Sigmoid colon (tissue), 4 donors: ENCODE results near the gene ERFE.

Source experiments
- EP300 ChIP-seq, 4 donors: sonication (generic); formaldehyde crosslinking; IDR thresholded peaks; one replicate each; pipeline ENCODE4 v1.6.1; 2017; ENCODE audit warnings: antibody characterized with exemption in 4 of 4
- POLR2A ChIP-seq, 2 donors: fragments of 450-650 bp; IDR thresholded peaks; one replicate each; pipeline ENCODE4 v1.6.1; 2016; ENCODE audit warnings: antibody characterized with exemption in 2 of 2, mild to moderate bottlenecking in 2 of 2, moderate library complexity in 2 of 2
- POLR2AphosphoS5 ChIP-seq, 4 donors: sonication (generic); formaldehyde crosslinking; IDR thresholded peaks; one replicate each; pipeline ENCODE4 v1.6.1; 2017; ENCODE audit warnings: antibody characterized with exemption in 4 of 4
- TF ChIP-seq, protein P1 (sequence below), 4 experiments: fragments of 450-650 bp in 3 of 4; fragments of 200-600 bp in 1 of 4; IDR thresholded peaks; one replicate each; pipeline ENCODE4 v1.5.1; 2016 to 2019; ENCODE audit warnings: antibody characterized with exemption in 4 of 4, mild to moderate bottlenecking in 3 of 4, moderate library complexity in 2 of 4

DNA sequence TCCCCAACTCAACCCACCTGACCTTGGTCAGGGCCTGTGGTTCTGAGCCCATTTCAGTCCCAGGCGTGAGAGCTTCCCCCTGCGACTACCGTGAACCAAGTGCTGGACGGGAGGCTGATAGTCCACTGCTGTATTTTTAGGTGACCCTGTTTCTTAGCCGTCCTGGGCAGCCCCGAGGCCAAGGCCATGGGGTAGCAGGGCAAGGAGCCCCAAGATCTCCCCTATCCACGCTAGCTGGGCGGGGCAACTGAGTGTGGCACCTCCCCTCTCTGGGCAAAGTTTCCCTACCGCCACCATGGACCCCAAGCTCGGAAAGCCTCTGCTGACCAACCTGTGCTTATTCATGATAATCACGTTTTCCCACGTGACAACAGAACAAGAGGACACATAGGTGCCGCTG is 20.9 kb upstream of the ERFE start:
- TF ChIP-seq, protein P1, sequence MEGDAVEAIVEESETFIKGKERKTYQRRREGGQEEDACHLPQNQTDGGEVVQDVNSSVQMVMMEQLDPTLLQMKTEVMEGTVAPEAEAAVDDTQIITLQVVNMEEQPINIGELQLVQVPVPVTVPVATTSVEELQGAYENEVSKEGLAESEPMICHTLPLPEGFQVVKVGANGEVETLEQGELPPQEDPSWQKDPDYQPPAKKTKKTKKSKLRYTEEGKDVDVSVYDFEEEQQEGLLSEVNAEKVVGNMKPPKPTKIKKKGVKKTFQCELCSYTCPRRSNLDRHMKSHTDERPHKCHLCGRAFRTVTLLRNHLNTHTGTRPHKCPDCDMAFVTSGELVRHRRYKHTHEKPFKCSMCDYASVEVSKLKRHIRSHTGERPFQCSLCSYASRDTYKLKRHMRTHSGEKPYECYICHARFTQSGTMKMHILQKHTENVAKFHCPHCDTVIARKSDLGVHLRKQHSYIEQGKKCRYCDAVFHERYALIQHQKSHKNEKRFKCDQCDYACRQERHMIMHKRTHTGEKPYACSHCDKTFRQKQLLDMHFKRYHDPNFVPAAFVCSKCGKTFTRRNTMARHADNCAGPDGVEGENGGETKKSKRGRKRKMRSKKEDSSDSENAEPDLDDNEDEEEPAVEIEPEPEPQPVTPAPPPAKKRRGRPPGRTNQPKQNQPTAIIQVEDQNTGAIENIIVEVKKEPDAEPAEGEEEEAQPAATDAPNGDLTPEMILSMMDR (IDR thresholded peaks at IDR 0.05) = no peak
- TF ChIP-seq POLR2AphosphoS5 (IDR thresholded peaks at IDR 0.05) (no peak), POLR2A (IDR thresholded peaks at IDR 0.05) (no peak), EP300 (IDR thresholded peaks at IDR 0.05) (no peak)
